IMR-90 (cell line): ENCODE measurements around the gene ONECUT1. TPM values are rescaled to one million over a fixed set of nuclear protein-coding genes. Genes with fewer than 3 reads are reported as not detected.

Experiments
- ATAC-seq: fragments of 200-7000 bp; cut with Tn5 transposase; 2 replicates; pipeline ENCODE4 v1.9.1; 2020; ENCODE audit warnings: low read depth, mild to moderate bottlenecking, moderate library complexity
- BruUV-seq: library from RNA; stranded (reverse); fragments of 400-500 nt; replicated peaks from 2 replicates; lab custom pipeline; 2021; lab: Mats Ljungman, UMichigan
- CTCF ChIA-PET: fragments of 300-600 bp; formaldehyde crosslinking; extraction: SDS; loops from one replicate; lab custom pipeline; 2021; ENCODE audit warnings: antibody characterized with exemption; lab: Yijun Ruan, JAX
- POLR2A ChIA-PET: fragments of 300-600 bp; sonication (Branson Sonifier 250); formaldehyde crosslinking; loops from one replicate; lab custom pipeline; 2022; ENCODE audit warnings: antibody characterized with exemption; ENCODE audit not compliant: unreplicated experiment; lab: Charles Lee
- DNase-seq: peaks from one replicate; pipeline ENCODE4 v3.0.0; 2013
- H2AFZ ChIP-seq: replicated peaks from 2 replicates; pipeline ENCODE3; 2013; ENCODE audit warnings: low read length, mild to moderate bottlenecking; ENCODE audit not compliant: poor library complexity
- H2AK5ac ChIP-seq: 2 replicates; pipeline ENCODE4 v1.6.1; 2013; ENCODE audit warnings: low read depth, low read length, inconsistent platforms
- H2AK9ac ChIP-seq: replicated peaks from 2 replicates; pipeline ENCODE3; 2013; ENCODE audit warnings: mild to moderate bottlenecking, low read depth, low read length, moderate library complexity; ENCODE audit not compliant: poor library complexity
- H2BK120ac ChIP-seq: 2 replicates; pipeline ENCODE4 v1.6.1; 2013; ENCODE audit warnings: low read depth, low read length, inconsistent platforms
- H2BK15ac ChIP-seq: 3 replicates; pipeline ENCODE4 v1.6.1; 2013; ENCODE audit warnings: low read depth, low read length, inconsistent platforms
- H2BK20ac ChIP-seq: 2 replicates; pipeline ENCODE4 v1.6.1; 2013; ENCODE audit warnings: low read depth, mild to moderate bottlenecking, inconsistent platforms, low read length, moderate library complexity
- H2BK5ac ChIP-seq: 2 replicates; pipeline ENCODE4 v1.6.1; 2013; ENCODE audit warnings: mild to moderate bottlenecking, low read depth, low read length, inconsistent platforms; ENCODE audit not compliant: poor library complexity, severe bottlenecking
- H3K14ac ChIP-seq: replicated peaks from 2 replicates; pipeline ENCODE4 v1.6.1; 2013; ENCODE audit warnings: low read depth, low read length, inconsistent platforms
- H3K18ac ChIP-seq: 2 replicates; pipeline ENCODE4 v1.6.1; 2013; ENCODE audit warnings: low read depth, low read length, control low read depth
- H3K23ac ChIP-seq: 2 replicates; pipeline ENCODE4 v1.6.1; 2013; ENCODE audit warnings: low read depth, low read length, inconsistent platforms
- H3K27ac ChIP-seq: 2 replicates; pipeline ENCODE4 v1.5.1; 2013; ENCODE audit warnings: mild to moderate bottlenecking, control low read depth, low read length; ENCODE audit not compliant: insufficient read depth
- H3K27me3 ChIP-seq: 2 replicates; pipeline ENCODE4 v1.6.1; 2013; ENCODE audit warnings: low read length; ENCODE audit not compliant: control insufficient read depth, insufficient read depth
- H3K36me3 ChIP-seq: 2 replicates; pipeline ENCODE4 v1.6.1; 2013; ENCODE audit warnings: low read length, mixed read lengths; ENCODE audit not compliant: control insufficient read depth, insufficient read depth
- H3K4ac ChIP-seq: 2 replicates; pipeline ENCODE4 v1.6.1; 2013; ENCODE audit warnings: low read depth, low read length, inconsistent platforms
- H3K4me1 ChIP-seq: 2 replicates; pipeline ENCODE4 v1.6.1; 2013; ENCODE audit warnings: low read length, mixed read lengths; ENCODE audit not compliant: control insufficient read depth, insufficient read depth
- H3K4me2 ChIP-seq: 2 replicates; pipeline ENCODE4 v1.6.1; 2013; ENCODE audit warnings: low read depth, mild to moderate bottlenecking, control low read depth, low read length, moderate library complexity
- H3K4me3 ChIP-seq: 2 replicates; pipeline ENCODE4 v1.5.1; 2013; ENCODE audit warnings: low read depth, mild to moderate bottlenecking, control low read depth, low read length, moderate library complexity; ENCODE audit not compliant: insufficient read depth
- H3K56ac ChIP-seq: 2 replicates; pipeline ENCODE4 v1.6.1; 2013; ENCODE audit warnings: low read length, inconsistent platforms; ENCODE audit not compliant: insufficient read depth; ENCODE audit errors: extremely low read depth
- H3K79me1 ChIP-seq, 2 experiments: 2 replicates each; pipeline ENCODE4 v1.6.1; 2013; ENCODE audit warnings: low read length in 2 of 2, inconsistent platforms in 1 of 2, low read depth in 1 of 2
- H3K9ac ChIP-seq: 2 replicates; pipeline ENCODE4 v1.6.1; 2013; ENCODE audit warnings: low read depth, low read length, control low read depth
- H3K9me1 ChIP-seq: 2 replicates; pipeline ENCODE4 v1.6.1; 2013; ENCODE audit warnings: low read length, inconsistent platforms; ENCODE audit not compliant: insufficient read depth
- H3K9me3 ChIP-seq: 2 replicates; pipeline ENCODE4 v1.6.1; 2013; ENCODE audit warnings: low read length; ENCODE audit not compliant: control insufficient read depth, insufficient read depth
- H4K20me1 ChIP-seq: 2 replicates; pipeline ENCODE4 v1.6.1; 2013; ENCODE audit warnings: low read length, inconsistent platforms; ENCODE audit not compliant: insufficient read depth
- H4K5ac ChIP-seq: 2 replicates; pipeline ENCODE4 v1.6.1; 2013; ENCODE audit warnings: mild to moderate bottlenecking, low read depth, low read length, control low read depth
- H4K8ac ChIP-seq, 2 experiments: 2 replicates each; pipeline ENCODE4 v1.6.1; 2013; ENCODE audit warnings: low read depth in 2 of 2, low read length in 2 of 2, control low read depth in 1 of 2, inconsistent platforms in 1 of 2
- H4K91ac ChIP-seq: 2 replicates; pipeline ENCODE4 v1.6.1; 2013; ENCODE audit warnings: low read depth, low read length, inconsistent platforms; ENCODE audit not compliant: insufficient read depth
- BHLHE40 ChIP-seq: fragments of 150-350 bp; IDR thresholded peaks from 2 replicates; pipeline ENCODE4 v1.6.1; 2016; ENCODE audit warnings: mild to moderate bottlenecking, low read depth, low read length
- CEBPB ChIP-seq: IDR thresholded peaks from 2 replicates; pipeline ENCODE4 v1.6.1; 2012; ENCODE audit warnings: low read depth, low read length, improper control_type of control experiment
- CHD1 ChIP-seq: IDR thresholded peaks from 2 replicates; pipeline ENCODE4 v1.6.1; 2012; ENCODE audit warnings: low read depth, low read length, improper control_type of control experiment
- CTCF ChIP-seq: conservative IDR thresholded peaks from 2 replicates; pipeline ENCODE4 v1.5.1; 2012; ENCODE audit warnings: mild to moderate bottlenecking, low read depth, low read length, improper control_type of control experiment
- FOS ChIP-seq: fragments of 150-350 bp; IDR thresholded peaks from 2 replicates; pipeline ENCODE4 v1.6.1; 2016; ENCODE audit warnings: low read depth, low read length
- MAFK ChIP-seq: IDR thresholded peaks from 2 replicates; pipeline ENCODE4 v1.6.1; 2012; ENCODE audit warnings: low read depth, low read length, improper control_type of control experiment
- MAZ ChIP-seq: IDR thresholded peaks from 2 replicates; pipeline ENCODE4 v1.6.1; 2012; ENCODE audit warnings: low read depth, mild to moderate bottlenecking, low read length, improper control_type of control experiment, moderate library complexity, borderline replicate concordance
- NFE2L2 ChIP-seq: fragments of 150-350 bp; IDR thresholded peaks from 2 replicates; pipeline ENCODE4 v1.6.1; 2016; ENCODE audit warnings: low read depth, mild to moderate bottlenecking, low read length
- POLR2A ChIP-seq: IDR thresholded peaks from 2 replicates; pipeline ENCODE4 v1.6.1; 2012; ENCODE audit warnings: mild to moderate bottlenecking, low read depth, low read length
- RCOR1 ChIP-seq: IDR thresholded peaks from 2 replicates; pipeline ENCODE4 v1.6.1; 2012; ENCODE audit warnings: mild to moderate bottlenecking, low read length, improper control_type of control experiment; ENCODE audit not compliant: insufficient replicate concordance
- RFX5 ChIP-seq: IDR thresholded peaks from 2 replicates; pipeline ENCODE4 v1.8.0; 2012; ENCODE audit warnings: low read depth, mild to moderate bottlenecking, low read length, moderate library complexity
- SMC3 ChIP-seq: fragments of 150-350 bp; IDR thresholded peaks from 2 replicates; pipeline ENCODE4 v1.6.1; 2016; ENCODE audit warnings: low read depth, mild to moderate bottlenecking, antibody characterized with exemption, low read length, moderate library complexity
- WGBS, 2 experiments: methylation state at CpG; one replicate each; pipeline versions ENCODE4 v1.1.5 to v1.1.7; 2013; ENCODE audit warnings: missing lambda C conversion rate in 2 of 2; ENCODE audit not compliant: insufficient read length in 1 of 2; ENCODE audit errors: extremely low coverage in 2 of 2; 5-methylcytosine and 5-hydroxymethylcytosine counted together
- dilution Hi-C: fragments of 300-500 bp; cut with HindIII; formaldehyde crosslinking; loops from one replicate; pipeline ENCODE4 v1.14.3; 2018; ENCODE audit warnings: low sequenced_read_pairs; ENCODE audit not compliant: unreplicated experiment
- in situ Hi-C: fragments of 300-500 bp; cut with MboI; formaldehyde crosslinking; loops from 3 replicates; pipeline ENCODE4 v1.14.3; 2019; ENCODE audit warnings: low sequenced_read_pairs, inconsistent platforms, mixed read lengths
- intact Hi-C: fragments of 100-400 bp; cut with micrococcal nuclease; formaldehyde crosslinking; loops from 2 replicates; pipeline ENCODE4 v1.10.0; 2022
- polyA plus RNA-seq, 3 experiments: library from polyadenylated mRNA; depleted of rRNA; stranded (reverse); fragments of >200 nt; gene quantifications; 2 replicates each; pipeline ENCODE4 v1.2.3, GENCODE V29; 2012; ENCODE audit warnings: low replicate concordance in 1 of 3
- total RNA-seq: library from RNA; depleted of rRNA; stranded (reverse); fragments of >200 nt; gene quantifications from 2 replicates; pipeline ENCODE4 v1.2.3, GENCODE V29; 2012
- TF ChIP-seq, protein P1 (sequence below): fragments of 150-350 bp; IDR thresholded peaks from 2 replicates; pipeline ENCODE4 v1.6.1; 2016; ENCODE audit warnings: low read depth, mild to moderate bottlenecking, low read length, moderate library complexity, borderline replicate concordance

The ONECUT1 gene
- total and polyA plus RNA-seq, 2 of the 4 experiments (the other 2 are of a cell fraction), result not detected

GRCh38 chr15:52730594-52730993 is 59.5 kb downstream of the ONECUT1 start:
- H3K14ac ChIP-seq, result no peak overlapping the region
- H3K4me2 ChIP-seq, result no peak overlapping the region
- in situ Hi-C loops, result loop anchor here (10.0 kb wide), 1 partner anchor 396 kb away; no protein-coding TSS in a partner anchor
- H2BK5ac ChIP-seq, result no peak overlapping the region
- no TSS peak for BruUV-seq
- H4K91ac ChIP-seq, result no peak overlapping the region
- no peak overlapping the region for H2AK9ac ChIP-seq
- intact Hi-C loops, result loop anchor here (5.0 to 10.0 kb wide), 2 partner anchors 166 to 398 kb away; partner anchors contain the start of gene ARPP19
- TF ChIP-seq CEBPB (no peak), MAZ (no peak), MAFK (no peak), FOS (no peak), RFX5 (no peak), RCOR1 (no peak), CHD1 (no peak), SMC3 (no peak), CTCF (no peak), POLR2A (no peak), NFE2L2 (no peak), BHLHE40 (no peak)
- TF ChIP-seq, protein P1, sequence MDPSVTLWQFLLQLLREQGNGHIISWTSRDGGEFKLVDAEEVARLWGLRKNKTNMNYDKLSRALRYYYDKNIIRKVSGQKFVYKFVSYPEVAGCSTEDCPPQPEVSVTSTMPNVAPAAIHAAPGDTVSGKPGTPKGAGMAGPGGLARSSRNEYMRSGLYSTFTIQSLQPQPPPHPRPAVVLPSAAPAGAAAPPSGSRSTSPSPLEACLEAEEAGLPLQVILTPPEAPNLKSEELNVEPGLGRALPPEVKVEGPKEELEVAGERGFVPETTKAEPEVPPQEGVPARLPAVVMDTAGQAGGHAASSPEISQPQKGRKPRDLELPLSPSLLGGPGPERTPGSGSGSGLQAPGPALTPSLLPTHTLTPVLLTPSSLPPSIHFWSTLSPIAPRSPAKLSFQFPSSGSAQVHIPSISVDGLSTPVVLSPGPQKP, result no peak
- no peaks in the 10 kb centered on the region for H3K9me1 ChIP-seq
- H3K27ac ChIP-seq, result no peak overlapping the region
- WGBS, 2 experiments, result no CpG with 5 or more reads among the region's 7 CpGs
- no peak overlapping the region for H3K9ac ChIP-seq
- H3K27me3 ChIP-seq, result no peaks in the 10 kb centered on the region
- dilution Hi-C loops, result no loop called here
- no peak overlapping the region for H2AK5ac ChIP-seq
- H4K8ac ChIP-seq, result no peak overlapping the region
- H3K4me1 ChIP-seq, result no peaks in the 10 kb centered on the region
- no peak overlapping the region for H3K4ac ChIP-seq
- no peak overlapping the region for H2BK120ac ChIP-seq
- no peak overlapping the region for H2AFZ ChIP-seq
- no peak overlapping the region for H3K56ac ChIP-seq
- H3K18ac ChIP-seq, result no peak overlapping the region
- H2BK20ac ChIP-seq, result no peak overlapping the region
- ATAC-seq, result no peak
- no peaks in the 10 kb centered on the region for H3K79me1 ChIP-seq
- H3K4me3 ChIP-seq, result no peak overlapping the region
- no peaks in the 10 kb centered on the region for H3K9me3 ChIP-seq
- H3K36me3 ChIP-seq, result no peaks in the 10 kb centered on the region
- H4K20me1 ChIP-seq, result no peaks in the 10 kb centered on the region
- ChIA-PET POLR2A (no interaction called here), CTCF (no interaction called here)
- DNase-seq, result no peak
- H2BK15ac ChIP-seq, result no peak overlapping the region
- no peak overlapping the region for H4K5ac ChIP-seq
- H3K23ac ChIP-seq, result no peak overlapping the region
